Adrenal gland (tissue), 12 donors: Measurements from ENCODE around the gene TEX11. TPM values are rescaled to one million over a fixed set of nuclear protein-coding genes. Genes with fewer than 3 reads are reported as not detected.

Experiments used
- DNase-seq, 7 donors: peaks; one replicate each; pipeline ENCODE4 v3.0.0-alpha.2; 2019 to 2020
- H3K27ac ChIP-seq, 5 donors: fragments of 200-600 bp; sonication (generic) in 4 of 5; 1 replicate in 3 of 5; 2 replicates in 2 of 5; pipeline versions ENCODE4 v1.5.1 to v1.8.0; 2016 to 2020; ENCODE audit warnings: mild to moderate bottlenecking in 1 of 5
- H3K27me3 ChIP-seq: fragments of 200-600 bp; 2 replicates; pipeline ENCODE4 v1.8.0; 2021
- H3K36me3 ChIP-seq, 2 donors: fragments of 200-600 bp; replicated peaks in 1 of 2; 1 replicate in 1 of 2; 2 replicates in 1 of 2; pipeline versions ENCODE4 v1.5.1 to v1.8.0; 2018 to 2022
- H3K4me1 ChIP-seq, 2 donors: fragments of 200-600 bp; replicated peaks in 1 of 2; 1 replicate in 1 of 2; 2 replicates in 1 of 2; pipeline versions ENCODE4 v1.5.1 to v1.8.0; 2018 to 2021
- H3K4me3 ChIP-seq, 4 donors: fragments of 200-600 bp; sonication (generic) in 3 of 4; one replicate each; pipeline ENCODE4 v1.5.1; 2016 to 2018
- H3K9me3 ChIP-seq, 3 donors: fragments of 200-600 bp; sonication (generic) in 1 of 3; replicated peaks in 1 of 3; 1 replicate in 2 of 3; 2 replicates in 1 of 3; pipeline versions ENCODE4 v1.5.1 to v1.8.0; 2016 to 2021
- POLR2A ChIP-seq, 2 donors: fragments of 450-650 bp; IDR thresholded peaks; one replicate each; pipeline ENCODE4 v1.6.1; 2017; ENCODE audit warnings: antibody characterized with exemption in 2 of 2, mild to moderate bottlenecking in 2 of 2, moderate library complexity in 1 of 2
- WGBS, 4 donors: extraction: QIAGEN DNeasy Blood & Tissue Kit in 2 of 4; methylation state at CpG; one replicate each; pipeline versions ENCODE4 v1.1.5 to v1.1.7; 2013 to 2017; 5-methylcytosine and 5-hydroxymethylcytosine counted together
- intact Hi-C, 2 donors: fragments of 100-400 bp; cut with DNase I; formaldehyde crosslinking; loops; one replicate each; pipeline versions ENCODE4 v1.14.1 to v1.15.0; 2022 to 2023
- polyA plus RNA-seq, 3 donors: library from polyadenylated mRNA; stranded (reverse); fragments of 200-250 nt in 2 of 3; fragments of 350-450 nt in 1 of 3; fragmentation: Illumina TruSeq in 1 of 3; extraction: RNeasy Lipid Tissue Mini Kit (QIAGEN cat#74804) in 1 of 3; gene quantifications; one replicate each; pipeline ENCODE4 v1.2.3, GENCODE V29; 2013 to 2014
- total RNA-seq, 9 donors: library from RNA; depleted of rRNA in 4 of 9; stranded (reverse); fragments of >200 nt in 4 of 9; fragments of 120-200 nt in 1 of 9; fragmentation: NEBNext Ultra II Directional in 1 of 9; extraction: Animal tissue kit (Norgen Biotek cat#: 25700) in 1 of 9; gene quantifications; one replicate each; pipeline versions ENCODE4 v1.1.0 to v1.2.4, GENCODE V29; 2013 to 2023
- TF ChIP-seq, protein P1 (sequence below), 6 experiments: fragments of 450-650 bp in 4 of 6; fragments of 200-600 bp in 2 of 6; sonication (generic) in 1 of 6; IDR thresholded peaks; 1 replicate in 5 of 6; 2 replicates in 1 of 6; pipeline versions ENCODE4 v1.5.1 to v1.8.0; 2016 to 2021; ENCODE audit warnings: antibody characterized with exemption in 6 of 6, mild to moderate bottlenecking in 2 of 6, moderate library complexity in 1 of 6
- donor health status: healthy with polysubstance abuse.
- donor health status: Bipolar disorder and iron deficiency.
- donor health status: DM: yes; HTN: yes; CAD: no.
- donor health status: DM: no; HTN: no; CAD: no.
- donor health status: DM: no; HTN: no; CAD: no.
- donor health status: DM: yes; HTN: yes; CAD: no.

TEX11 gene
- total and polyA plus RNA-seq, 12 donors: 0.13 TPM; not detected in 11

DNA sequence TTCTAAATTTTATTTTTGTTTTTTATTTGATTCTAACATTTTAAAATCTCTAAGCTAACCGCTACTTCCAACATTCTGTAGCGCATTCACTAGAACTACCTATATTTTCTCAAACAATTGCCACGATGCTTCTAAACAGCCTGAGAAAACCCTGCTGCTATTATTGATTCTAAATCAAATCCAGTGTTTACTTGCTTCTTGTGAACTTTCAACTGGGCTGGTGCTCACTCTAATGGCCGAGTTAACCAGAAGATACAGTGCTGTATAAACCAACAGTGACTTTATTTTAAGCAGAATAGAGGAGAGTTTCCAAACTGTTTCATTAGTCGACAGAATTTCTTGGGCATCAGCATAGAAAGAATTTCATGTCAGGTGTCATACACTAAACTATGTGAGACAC, 353.6 kb downstream of the TEX11 start:
- no peak for DNase-seq
- TF ChIP-seq, protein P1, sequence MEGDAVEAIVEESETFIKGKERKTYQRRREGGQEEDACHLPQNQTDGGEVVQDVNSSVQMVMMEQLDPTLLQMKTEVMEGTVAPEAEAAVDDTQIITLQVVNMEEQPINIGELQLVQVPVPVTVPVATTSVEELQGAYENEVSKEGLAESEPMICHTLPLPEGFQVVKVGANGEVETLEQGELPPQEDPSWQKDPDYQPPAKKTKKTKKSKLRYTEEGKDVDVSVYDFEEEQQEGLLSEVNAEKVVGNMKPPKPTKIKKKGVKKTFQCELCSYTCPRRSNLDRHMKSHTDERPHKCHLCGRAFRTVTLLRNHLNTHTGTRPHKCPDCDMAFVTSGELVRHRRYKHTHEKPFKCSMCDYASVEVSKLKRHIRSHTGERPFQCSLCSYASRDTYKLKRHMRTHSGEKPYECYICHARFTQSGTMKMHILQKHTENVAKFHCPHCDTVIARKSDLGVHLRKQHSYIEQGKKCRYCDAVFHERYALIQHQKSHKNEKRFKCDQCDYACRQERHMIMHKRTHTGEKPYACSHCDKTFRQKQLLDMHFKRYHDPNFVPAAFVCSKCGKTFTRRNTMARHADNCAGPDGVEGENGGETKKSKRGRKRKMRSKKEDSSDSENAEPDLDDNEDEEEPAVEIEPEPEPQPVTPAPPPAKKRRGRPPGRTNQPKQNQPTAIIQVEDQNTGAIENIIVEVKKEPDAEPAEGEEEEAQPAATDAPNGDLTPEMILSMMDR (IDR thresholded peaks at IDR 0.05): no peak
- TF ChIP-seq POLR2A (IDR thresholded peaks at IDR 0.05): no peak
- no peaks in the 10 kb centered on the region for H3K9me3 ChIP-seq
- no peaks in the 10 kb centered on the region for H3K4me1 ChIP-seq
- intact Hi-C loops: loop anchor here in 1 of 2 donors (5.0 kb wide), 1 partner anchor 103 kb away; no protein-coding TSS in a partner anchor
- H3K36me3 ChIP-seq: no peaks in the 10 kb centered on the region
- 67 to 79% (median 72%) methylated on average over 5 of the region's 5 CpGs for WGBS, 4 donors
- H3K27me3 ChIP-seq: no peaks in the 10 kb centered on the region
- H3K4me3 ChIP-seq: no peak overlapping the region
- H3K27ac ChIP-seq: no peak overlapping the region

DNA sequence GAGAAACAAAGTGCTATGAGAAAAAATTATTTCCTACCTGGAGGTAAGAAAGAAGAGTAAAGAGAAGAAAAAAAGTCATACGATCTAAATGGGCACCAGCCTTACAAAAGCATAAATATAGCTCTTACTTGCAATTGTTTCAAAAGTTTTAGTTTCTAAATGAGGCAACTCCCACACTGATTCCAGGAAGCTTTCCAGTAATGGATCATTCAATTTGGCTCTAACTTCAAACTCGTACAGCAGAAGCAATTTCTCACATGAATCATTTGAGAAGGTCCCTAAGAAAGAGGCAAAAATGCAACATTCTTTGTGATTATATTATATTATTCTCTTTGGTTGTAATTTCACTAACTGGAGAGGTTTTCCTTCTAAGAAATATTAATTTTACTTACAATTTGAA, 354.0 kb downstream of the TEX11 start:
- peaks cover 2% of the 10 kb centered on the region for H3K27me3 ChIP-seq
- no peak overlapping the region for H3K27ac ChIP-seq
- H3K36me3 ChIP-seq: no peaks in the 10 kb centered on the region
- WGBS, 4 donors: 13 to 42% (median 27%) methylated on average over 2 of the region's 2 CpGs
- no peak overlapping the region for H3K4me3 ChIP-seq
- intact Hi-C loops: loop anchor here in 1 of 2 donors (5.0 kb wide), 1 partner anchor 102 kb away; no protein-coding TSS in a partner anchor
- DNase-seq: no peak
- no peaks in the 10 kb centered on the region for H3K9me3 ChIP-seq
- TF ChIP-seq, protein P1 (IDR thresholded peaks at IDR 0.05): no peak
- TF ChIP-seq POLR2A (IDR thresholded peaks at IDR 0.05): no peak
- no peaks in the 10 kb centered on the region for H3K4me1 ChIP-seq

DNA sequence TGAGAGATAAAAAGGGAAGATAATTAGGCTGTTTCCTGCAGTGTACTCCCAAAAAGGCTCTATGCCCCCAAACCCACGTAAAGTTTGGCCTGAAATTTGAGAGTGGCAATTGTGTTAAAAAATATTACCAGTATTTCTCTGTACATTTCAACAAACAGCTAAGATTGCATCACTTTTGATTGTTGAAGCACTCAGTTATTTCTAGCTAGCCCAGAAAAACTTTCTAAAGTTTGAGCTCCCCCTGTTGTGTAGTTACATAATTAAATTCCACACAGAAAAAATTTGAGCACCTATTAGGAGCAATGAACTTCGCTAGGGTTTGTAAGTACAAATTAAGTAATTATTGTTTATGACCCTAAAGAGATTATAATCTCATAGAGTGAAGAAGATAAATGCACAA, 354.4 kb downstream of the TEX11 start:
- H3K4me1 ChIP-seq: no peaks in the 10 kb centered on the region
- intact Hi-C loops: loop anchor here in 1 of 2 donors (5.0 kb wide), 1 partner anchor 102 kb away; no protein-coding TSS in a partner anchor
- no peak overlapping the region for H3K4me3 ChIP-seq
- H3K9me3 ChIP-seq: no peaks in the 10 kb centered on the region
- no peaks in the 10 kb centered on the region for H3K36me3 ChIP-seq
- TF ChIP-seq POLR2A (IDR thresholded peaks at IDR 0.05): no peak
- TF ChIP-seq, protein P1 (IDR thresholded peaks at IDR 0.05): peak in 2 of 6 experiments; percentile 18 to 21
- H3K27me3 ChIP-seq: peaks cover 5% of the 10 kb centered on the region
- H3K27ac ChIP-seq: no peak overlapping the region
- no peak for DNase-seq
- 6 to 42% (median 20%) methylated on average over 2 of the region's 2 CpGs for WGBS, 4 donors

DNA sequence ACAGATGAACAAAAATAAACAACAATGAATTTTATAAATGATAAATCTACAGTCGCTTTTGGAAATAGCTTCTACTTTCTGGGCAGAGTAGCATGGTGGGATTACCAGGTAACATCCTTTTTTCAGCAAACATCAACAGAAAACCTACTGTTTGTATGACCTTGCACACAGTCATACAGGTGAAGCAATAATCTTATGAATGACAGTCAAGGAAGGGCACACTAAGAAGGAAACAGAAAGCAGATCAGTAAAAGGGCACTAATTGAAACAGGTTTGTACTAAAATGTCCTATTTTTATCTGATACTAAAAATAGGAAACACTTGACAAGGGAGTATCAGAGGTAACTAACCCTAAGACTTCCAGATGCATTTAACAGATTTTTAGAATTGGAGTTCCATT, 355.0 kb downstream of the TEX11 start:
- no peaks in the 10 kb centered on the region for H3K4me1 ChIP-seq
- intact Hi-C loops: loop anchor here in 1 of 2 donors (5.0 kb wide), 1 partner anchor 101 kb away; no protein-coding TSS in a partner anchor
- H3K27me3 ChIP-seq: peaks cover 5% of the 10 kb centered on the region
- no peaks in the 10 kb centered on the region for H3K9me3 ChIP-seq
- 58 to 91% (median 67%) methylated on average over 1 of the region's 1 CpG for WGBS, 4 donors
- no peak for TF ChIP-seq POLR2A (IDR thresholded peaks at IDR 0.05)
- TF ChIP-seq, protein P1 (IDR thresholded peaks at IDR 0.05): no peak
- no peak overlapping the region for H3K27ac ChIP-seq
- no peak overlapping the region for H3K4me3 ChIP-seq
- DNase-seq: no peak
- no peaks in the 10 kb centered on the region for H3K36me3 ChIP-seq
